ENCODE data around the gene PCMTD2.

GRCh38 chr20:64271636-64272035, 16.1 kb downstream of the PCMTD2 start:
- TF ChIP-seq CTCF (IDR thresholded peaks at IDR 0.05) (no peak), POLR2AphosphoS5 (IDR thresholded peaks at IDR 0.05; ENCODE audit: insufficient read depth in 1 of 2, low read depth in 1 of 2) (no peak)
